ENCODE results near the gene ATXN7L1.

Gene ATXN7L1

DNA sequence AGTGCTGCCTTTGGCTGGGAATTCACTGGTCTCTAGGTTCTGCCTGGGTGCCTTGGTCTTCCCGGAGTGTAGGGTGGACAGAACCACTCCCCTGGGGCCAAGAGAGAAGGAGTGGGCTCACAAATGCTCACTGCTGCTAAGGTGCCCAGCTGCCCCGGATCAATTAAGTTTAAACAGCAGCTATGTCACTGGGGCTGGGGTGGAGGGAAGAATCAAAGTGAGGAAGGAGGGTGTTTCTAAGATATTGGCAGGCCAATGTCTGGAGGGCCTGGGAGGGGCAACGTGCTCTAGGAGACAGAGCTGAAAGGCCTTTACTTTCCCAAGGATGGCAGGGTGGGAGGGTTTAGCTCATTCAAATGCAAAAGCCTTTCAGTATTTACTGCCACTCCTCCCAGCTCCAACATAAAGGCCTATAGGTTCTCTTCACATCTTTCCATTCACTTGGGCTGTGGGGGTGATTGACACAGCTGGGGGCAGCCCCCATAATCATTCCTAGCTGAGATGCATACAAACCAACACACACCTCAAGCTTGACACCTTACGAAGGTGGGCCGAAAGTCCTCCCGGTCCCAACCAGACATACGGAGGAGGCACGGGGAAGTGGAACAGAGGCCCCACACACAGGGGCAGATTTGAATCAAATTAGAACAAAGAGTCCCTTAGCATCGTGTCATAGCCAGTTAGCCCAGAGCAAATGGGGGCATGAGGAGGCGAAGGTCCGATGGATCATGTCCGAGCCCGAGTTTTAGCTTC lies 187.2 kb downstream of the ATXN7L1 start:
- H3K18ac ChIP-seq (ENCODE audit: low read length), result peak overlapping the region; percentile 74
- no CpG with 5 or more reads among the region's 13 CpGs for WGBS, 2 donors (ENCODE audit: extremely low coverage in 2 of 2, insufficient read length in 2 of 2, insufficient replicate concordance in 1 of 2)
- H2BK12ac ChIP-seq (ENCODE audit: low read length), result no peak overlapping the region
- H3K4me3 ChIP-seq (ENCODE audit: low read length in 2 of 2), result no peak overlapping the region
- H4K91ac ChIP-seq (ENCODE audit: low read depth, low read length, poor library complexity), result no peak overlapping the region
- no peak overlapping the region for H3K4ac ChIP-seq (ENCODE audit: low read length)
- H3K23ac ChIP-seq (ENCODE audit: low read depth, low read length, poor library complexity), result no peak overlapping the region
- H3K9me3 ChIP-seq (replicated peaks in 1 of 2; ENCODE audit: control insufficient read depth in 2 of 2, insufficient read depth in 1 of 2, low read depth in 1 of 2, low read length in 2 of 2), result peaks cover 0 to 2% of the 10 kb centered on the region in 2 donors
- H4K8ac ChIP-seq (ENCODE audit: low read depth, low read length), result no peak overlapping the region
- no peak overlapping the region for H2AK5ac ChIP-seq (ENCODE audit: low read depth, low read length)
- no peaks in the 10 kb centered on the region for H3K36me3 ChIP-seq (replicated peaks in 1 of 2; ENCODE audit: control insufficient read depth in 2 of 2, insufficient read depth in 2 of 2, low read length in 2 of 2)
- H2BK5ac ChIP-seq (ENCODE audit: low read length), result no peak overlapping the region
- no peaks in the 10 kb centered on the region for H3K79me1 ChIP-seq (ENCODE audit: low read depth, low read length)
- H2BK120ac ChIP-seq (ENCODE audit: low read depth, low read length), result peak overlapping the region; percentile 51
- no peak for DNase-seq (ENCODE audit: low spot score)
- peaks cover 8 to 24% of the 10 kb centered on the region in 2 donors for H3K4me1 ChIP-seq (ENCODE audit: control insufficient read depth in 2 of 2, insufficient read depth in 1 of 2, low read depth in 1 of 2, low read length in 2 of 2)
- H2BK15ac ChIP-seq (ENCODE audit: low read length), result no peak overlapping the region
- peak overlapping the region; percentile 19 for H3K27ac ChIP-seq (replicated peaks; ENCODE audit: low read length)
- no peak overlapping the region for H2AFZ ChIP-seq (ENCODE audit: low read length)
- no peaks in the 10 kb centered on the region for H3K27me3 ChIP-seq (ENCODE audit: control insufficient read depth in 3 of 3, insufficient read depth in 3 of 3, low read depth in 1 of 3, low read length in 3 of 3)
- no peak overlapping the region for H3K4me2 ChIP-seq (ENCODE audit: insufficient read depth, low read length, poor library complexity, severe bottlenecking)
- H3K14ac ChIP-seq (ENCODE audit: low read length), result no peak overlapping the region
- no peak overlapping the region for H3K9ac ChIP-seq (ENCODE audit: low read depth, low read length, poor library complexity)

GRCh38 chr7:105688617-105689016 lies 187.8 kb downstream of the ATXN7L1 start:
- WGBS, 2 donors (ENCODE audit: extremely low coverage in 2 of 2, insufficient read length in 2 of 2, insufficient replicate concordance in 1 of 2), result no CpG with 5 or more reads among the region's 5 CpGs
- H3K4me3 ChIP-seq (ENCODE audit: low read length in 2 of 2), result no peak overlapping the region
- H3K9me3 ChIP-seq (replicated peaks in 1 of 2; ENCODE audit: control insufficient read depth in 2 of 2, insufficient read depth in 1 of 2, low read depth in 1 of 2, low read length in 2 of 2), result peaks cover 0 to 2% of the 10 kb centered on the region in 2 donors
- H2BK120ac ChIP-seq (ENCODE audit: low read depth, low read length), result no peak overlapping the region
- peak overlapping the region; percentile 76 for H3K14ac ChIP-seq (ENCODE audit: low read length)
- DNase-seq (ENCODE audit: low spot score), result no peak
- no peak overlapping the region for H4K91ac ChIP-seq (ENCODE audit: low read depth, low read length, poor library complexity)
- H3K9ac ChIP-seq (ENCODE audit: low read depth, low read length, poor library complexity), result no peak overlapping the region
- H2BK12ac ChIP-seq (ENCODE audit: low read length), result no peak overlapping the region
- H2BK5ac ChIP-seq (ENCODE audit: low read length), result no peak overlapping the region
- no peak overlapping the region for H3K4me2 ChIP-seq (ENCODE audit: insufficient read depth, low read length, poor library complexity, severe bottlenecking)
- H3K36me3 ChIP-seq (replicated peaks in 1 of 2; ENCODE audit: control insufficient read depth in 2 of 2, insufficient read depth in 2 of 2, low read length in 2 of 2), result no peaks in the 10 kb centered on the region
- no peak overlapping the region for H2BK15ac ChIP-seq (ENCODE audit: low read length)
- peaks cover 8 to 24% of the 10 kb centered on the region in 2 donors for H3K4me1 ChIP-seq (ENCODE audit: control insufficient read depth in 2 of 2, insufficient read depth in 1 of 2, low read depth in 1 of 2, low read length in 2 of 2)
- H3K4ac ChIP-seq (ENCODE audit: low read length), result no peak overlapping the region
- no peak overlapping the region for H2AFZ ChIP-seq (ENCODE audit: low read length)
- no peak overlapping the region for H4K8ac ChIP-seq (ENCODE audit: low read depth, low read length)
- H3K18ac ChIP-seq (ENCODE audit: low read length), result no peak overlapping the region
- H3K23ac ChIP-seq (ENCODE audit: low read depth, low read length, poor library complexity), result no peak overlapping the region
- no peak overlapping the region for H3K27ac ChIP-seq (replicated peaks; ENCODE audit: low read length)
- H3K79me1 ChIP-seq (ENCODE audit: low read depth, low read length), result no peaks in the 10 kb centered on the region
- no peaks in the 10 kb centered on the region for H3K27me3 ChIP-seq (ENCODE audit: control insufficient read depth in 3 of 3, insufficient read depth in 3 of 3, low read depth in 1 of 3, low read length in 3 of 3)
- H2AK5ac ChIP-seq (ENCODE audit: low read depth, low read length), result no peak overlapping the region

DNA sequence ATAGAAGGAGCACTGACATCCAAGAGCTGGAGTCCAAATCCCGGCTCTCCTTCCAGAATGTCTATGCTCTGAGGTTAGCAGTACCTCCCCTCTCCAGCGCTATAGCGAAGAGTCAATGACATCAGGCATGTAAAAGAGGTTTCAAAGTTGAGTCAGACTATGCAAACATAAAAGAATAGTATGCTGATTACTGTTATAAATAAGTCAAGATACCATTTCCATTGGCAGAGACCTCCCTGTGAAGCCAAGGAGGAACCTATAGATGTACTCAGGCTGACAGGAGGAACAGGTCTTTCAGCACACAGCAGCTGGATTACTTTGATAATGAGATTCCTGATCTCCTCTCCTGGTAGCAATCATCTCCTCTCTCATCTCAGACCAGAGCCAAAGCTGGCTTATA lies 191.2 kb downstream of the ATXN7L1 start:
- Histone ChIP-seq H3K9me3 (replicated peaks in 1 of 2; ENCODE audit: control insufficient read depth in 2 of 2, insufficient read depth in 1 of 2, low read depth in 1 of 2, low read length in 2 of 2) (no peaks in the 10 kb centered on the region), H2BK15ac (ENCODE audit: low read length) (no peak overlapping the region), H2BK120ac (ENCODE audit: low read depth, low read length) (no peak overlapping the region), H3K23ac (ENCODE audit: low read depth, low read length, poor library complexity) (no peak overlapping the region), H3K4me2 (ENCODE audit: insufficient read depth, low read length, poor library complexity, severe bottlenecking) (no peak overlapping the region), H4K8ac (ENCODE audit: low read depth, low read length) (no peak overlapping the region), H3K79me1 (ENCODE audit: low read depth, low read length) (no peaks in the 10 kb centered on the region), H3K27ac (replicated peaks; ENCODE audit: low read length) (no peak overlapping the region), H3K27me3 (ENCODE audit: control insufficient read depth in 3 of 3, insufficient read depth in 3 of 3, low read depth in 1 of 3, low read length in 3 of 3) (no peaks in the 10 kb centered on the region), H2BK12ac (ENCODE audit: low read length) (no peak overlapping the region), H3K4ac (ENCODE audit: low read length) (no peak overlapping the region), H3K18ac (ENCODE audit: low read length) (no peak overlapping the region), H4K91ac (ENCODE audit: low read depth, low read length, poor library complexity) (no peak overlapping the region), H3K36me3 (replicated peaks in 1 of 2; ENCODE audit: control insufficient read depth in 2 of 2, insufficient read depth in 2 of 2, low read length in 2 of 2) (no peaks in the 10 kb centered on the region), H2AK5ac (ENCODE audit: low read depth, low read length) (no peak overlapping the region), H3K4me1 (ENCODE audit: control insufficient read depth in 2 of 2, insufficient read depth in 1 of 2, low read depth in 1 of 2, low read length in 2 of 2) (peaks cover 8 to 16% of the 10 kb centered on the region in 2 donors), H2BK5ac (ENCODE audit: low read length) (no peak overlapping the region), H3K4me3 (ENCODE audit: low read length in 2 of 2) (no peak overlapping the region), H2AFZ (ENCODE audit: low read length) (no peak overlapping the region), H3K9ac (ENCODE audit: low read depth, low read length, poor library complexity) (no peak overlapping the region), H3K14ac (ENCODE audit: low read length) (no peak overlapping the region)
- DNase-seq (ENCODE audit: low spot score), result no peak
- no CpG with 5 or more reads among the region's 3 CpGs for WGBS, 2 donors (ENCODE audit: extremely low coverage in 2 of 2, insufficient read length in 2 of 2, insufficient replicate concordance in 1 of 2)

DNA sequence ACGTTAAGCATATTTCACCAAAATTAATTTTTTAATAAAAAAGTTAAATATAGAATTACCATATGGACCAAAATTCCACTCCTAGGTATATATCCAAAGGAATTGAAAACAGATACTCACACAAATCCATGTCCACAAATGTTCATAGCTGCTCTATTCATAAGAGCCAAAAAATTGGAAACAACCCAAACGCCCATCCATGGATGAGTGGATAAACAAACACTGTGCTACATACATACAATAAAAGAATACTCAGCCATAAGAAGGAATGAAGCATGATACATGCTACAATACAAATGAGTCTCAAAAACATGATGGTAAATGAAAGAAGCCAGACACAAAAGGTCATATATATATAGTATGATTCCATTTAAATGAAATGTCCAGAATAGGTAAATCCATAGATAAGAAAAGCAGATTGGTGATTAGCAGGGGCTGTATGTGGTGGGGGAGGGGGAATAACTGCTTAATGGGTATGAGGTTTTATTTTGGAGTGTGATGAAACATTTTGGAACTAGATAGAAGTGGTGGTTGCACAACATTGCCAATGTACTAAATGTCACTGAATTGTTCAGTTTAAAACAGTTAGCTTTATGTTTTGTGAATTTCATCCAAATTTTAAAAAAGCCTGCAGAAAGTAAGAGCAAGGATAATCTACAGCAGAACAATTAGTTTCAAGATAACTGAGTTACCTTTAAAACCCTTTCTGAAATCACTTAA lies 193.9 kb downstream of the ATXN7L1 start:
- H3K18ac ChIP-seq (ENCODE audit: low read length), result no peak overlapping the region
- no peak overlapping the region for H2BK120ac ChIP-seq (ENCODE audit: low read depth, low read length)
- no peaks in the 10 kb centered on the region for H3K79me1 ChIP-seq (ENCODE audit: low read depth, low read length)
- H4K91ac ChIP-seq (ENCODE audit: low read depth, low read length, poor library complexity), result no peak overlapping the region
- H2AFZ ChIP-seq (ENCODE audit: low read length), result no peak overlapping the region
- H2BK15ac ChIP-seq (ENCODE audit: low read length), result no peak overlapping the region
- no peak overlapping the region for H2BK12ac ChIP-seq (ENCODE audit: low read length)
- H2AK5ac ChIP-seq (ENCODE audit: low read depth, low read length), result no peak overlapping the region
- no peak for DNase-seq (ENCODE audit: low spot score)
- no peak overlapping the region for H3K4me2 ChIP-seq (ENCODE audit: insufficient read depth, low read length, poor library complexity, severe bottlenecking)
- no peaks in the 10 kb centered on the region for H3K27me3 ChIP-seq (ENCODE audit: control insufficient read depth in 3 of 3, insufficient read depth in 3 of 3, low read depth in 1 of 3, low read length in 3 of 3)
- no peaks in the 10 kb centered on the region for H3K9me3 ChIP-seq (replicated peaks in 1 of 2; ENCODE audit: control insufficient read depth in 2 of 2, insufficient read depth in 1 of 2, low read depth in 1 of 2, low read length in 2 of 2)
- no peak overlapping the region for H3K23ac ChIP-seq (ENCODE audit: low read depth, low read length, poor library complexity)
- no CpG with 5 or more reads among the region's 2 CpGs for WGBS, 2 donors (ENCODE audit: extremely low coverage in 2 of 2, insufficient read length in 2 of 2, insufficient replicate concordance in 1 of 2)
- H3K4me1 ChIP-seq (ENCODE audit: control insufficient read depth in 2 of 2, insufficient read depth in 1 of 2, low read depth in 1 of 2, low read length in 2 of 2), result peaks cover 0 to 3% of the 10 kb centered on the region in 2 donors
- no peak overlapping the region for H3K4me3 ChIP-seq (ENCODE audit: low read length in 2 of 2)
- H2BK5ac ChIP-seq (ENCODE audit: low read length), result no peak overlapping the region
- no peak overlapping the region for H3K27ac ChIP-seq (replicated peaks; ENCODE audit: low read length)
- no peak overlapping the region for H4K8ac ChIP-seq (ENCODE audit: low read depth, low read length)
- no peaks in the 10 kb centered on the region for H3K36me3 ChIP-seq (replicated peaks in 1 of 2; ENCODE audit: control insufficient read depth in 2 of 2, insufficient read depth in 2 of 2, low read length in 2 of 2)
- no peak overlapping the region for H3K4ac ChIP-seq (ENCODE audit: low read length)
- no peak overlapping the region for H3K9ac ChIP-seq (ENCODE audit: low read depth, low read length, poor library complexity)
- no peak overlapping the region for H3K14ac ChIP-seq (ENCODE audit: low read length)

Measured in neuronal stem cell (in vitro differentiated cells).